ENCODE data around the gene TLR7.

TLR7 gene

GRCh38 chrX:12891915-12892506 lies 25.1 kb downstream of the TLR7 start:
- no peak for DNase-seq

GRCh38 chrX:12892716-12893115 lies 25.8 kb downstream of the TLR7 start:
- DNase-seq = no peak

GRCh38 chrX:12894074-12895030 lies 27.5 kb downstream of the TLR7 start:
- DNase-seq = peak; percentile 34

- peak; percentile 13 for DNase-seq
Measured at GRCh38 chrX:12895866-12896265, 29.0 kb downstream of the TLR7 start.

GRCh38 chrX:12896935-12897334 lies 30.1 kb downstream of the TLR7 start:
- DNase-seq = no peak

- no peak for DNase-seq
Measured at GRCh38 chrX:12898073-12898472, 31.2 kb downstream of the TLR7 start.

- no peak for DNase-seq
Measured at GRCh38 chrX:12899506-12899905, 32.6 kb downstream of the TLR7 start.

- peak; percentile 32 for DNase-seq
Measured at GRCh38 chrX:12901486-12901885, 34.6 kb downstream of the TLR7 start.

GRCh38 chrX:12903646-12904045 lies 36.8 kb downstream of the TLR7 start:
- peak; percentile 23 for DNase-seq

- no peak for DNase-seq
Measured at GRCh38 chrX:12906046-12906761, 39.3 kb downstream of the TLR7 start, which contains the start of gene TLR8. TLR8 (plus strand) TSS chrX:12906620; CDS start chrX:12906707, 87 bp downstream.

- DNase-seq = no peak
Measured at GRCh38 chrX:12910423-12911121, 43.7 kb downstream of the TLR7 start.

- no peak for DNase-seq
Measured at GRCh38 chrX:12911122-12911470, 44.2 kb downstream of the TLR7 start.

GRCh38 chrX:12912791-12913482 lies 46.1 kb downstream of the TLR7 start:
- no peak for DNase-seq

- DNase-seq = no peak
Measured at GRCh38 chrX:12917753-12918152, 50.9 kb downstream of the TLR7 start.

- DNase-seq = no peak
Measured at GRCh38 chrX:12919051-12919450, 52.2 kb downstream of the TLR7 start.

GRCh38 chrX:12919620-12920019 lies 52.7 kb downstream of the TLR7 start:
- no peak for DNase-seq

GRCh38 chrX:12920990-12921389 lies 54.1 kb downstream of the TLR7 start:
- no peak for DNase-seq

GRCh38 chrX:12921886-12922598 lies 55.2 kb downstream of the TLR7 start:
- DNase-seq = no peak

- DNase-seq = no peak
Measured at GRCh38 chrX:12922599-12922919, 55.7 kb downstream of the TLR7 start.

- DNase-seq = no peak
Measured at GRCh38 chrX:12929701-12930100, 62.8 kb downstream of the TLR7 start.

GRCh38 chrX:12930150-12930549 lies 63.3 kb downstream of the TLR7 start:
- no peak for DNase-seq

- no peak for DNase-seq
Measured at GRCh38 chrX:12932244-12932643, 65.4 kb downstream of the TLR7 start.

Data from fibroblast of skin of abdomen (primary cell).